SW 1271 (cell line): Measurements from ENCODE around the gene FBXL2.
"Not testable (repeated sequence)": the region's sequence is repeated elsewhere in the genome, so short reads cannot be mapped to it uniquely, and the experiment has no call there.

Source experiments
- DNase-seq, 2 experiments: peaks; one replicate each; lab custom pipeline; 2025; lab: John Stamatoyannopoulos, UW

The FBXL2 gene

DNA sequence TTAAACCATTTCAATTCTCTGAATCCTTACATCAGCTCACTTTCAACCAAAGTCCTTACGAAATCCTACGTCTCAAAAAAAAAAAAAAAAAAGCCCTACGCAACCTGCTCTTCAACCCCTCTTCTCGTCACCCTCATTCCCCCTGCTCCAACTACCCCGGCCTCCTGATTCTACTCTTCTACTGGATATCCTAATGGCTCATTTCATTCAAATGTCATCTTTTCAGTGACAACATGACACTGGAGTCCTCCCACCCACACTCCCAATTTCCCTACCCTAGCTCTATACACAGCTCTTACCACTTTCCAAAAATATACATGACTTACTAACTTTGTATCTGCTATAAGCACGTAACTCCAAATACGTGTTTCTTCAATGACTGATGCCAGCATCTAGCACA, 151.5 kb downstream of the FBXL2 start:
- no peak for DNase-seq

DNA sequence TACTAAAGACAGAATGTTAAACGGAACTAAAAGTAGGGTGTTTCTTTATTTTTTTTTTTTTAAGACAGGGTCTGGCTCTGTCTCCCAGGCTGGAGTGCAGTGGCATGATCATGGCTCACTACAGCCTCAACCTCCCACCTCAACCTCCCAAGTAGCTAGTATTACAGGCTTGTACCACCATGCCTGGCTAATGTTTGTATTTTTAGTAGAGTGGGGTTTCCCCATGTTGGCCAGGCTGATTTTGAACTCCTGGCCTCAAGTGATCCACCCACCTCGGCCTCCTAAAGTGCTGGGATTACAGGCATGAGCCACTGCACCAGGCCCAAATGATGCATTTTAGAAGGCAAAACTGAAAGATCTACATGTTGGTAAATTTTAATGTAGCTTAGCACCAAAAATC, 152.1 kb downstream of the FBXL2 start:
- DNase-seq: not testable (repeated sequence)

DNA sequence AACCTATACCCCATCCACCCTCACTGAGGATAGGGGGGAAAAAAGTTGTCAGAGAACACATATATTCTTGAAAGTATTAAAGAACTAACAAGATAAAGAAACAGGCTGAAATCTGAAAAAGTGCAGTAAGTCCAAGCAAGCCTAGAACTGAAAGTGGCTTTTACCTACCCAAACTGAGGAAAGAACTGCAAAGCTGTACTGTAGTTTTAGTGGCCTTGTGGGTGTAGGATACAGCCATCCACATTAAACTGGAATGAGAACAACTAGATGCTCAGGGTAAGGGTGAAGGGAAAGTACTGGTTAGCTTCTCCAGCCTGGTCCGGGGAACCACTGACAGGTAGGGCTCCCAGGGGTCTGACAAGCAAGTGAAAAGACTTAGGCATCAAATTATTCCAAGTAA, 152.8 kb downstream of the FBXL2 start:
- no peak for DNase-seq

DNA sequence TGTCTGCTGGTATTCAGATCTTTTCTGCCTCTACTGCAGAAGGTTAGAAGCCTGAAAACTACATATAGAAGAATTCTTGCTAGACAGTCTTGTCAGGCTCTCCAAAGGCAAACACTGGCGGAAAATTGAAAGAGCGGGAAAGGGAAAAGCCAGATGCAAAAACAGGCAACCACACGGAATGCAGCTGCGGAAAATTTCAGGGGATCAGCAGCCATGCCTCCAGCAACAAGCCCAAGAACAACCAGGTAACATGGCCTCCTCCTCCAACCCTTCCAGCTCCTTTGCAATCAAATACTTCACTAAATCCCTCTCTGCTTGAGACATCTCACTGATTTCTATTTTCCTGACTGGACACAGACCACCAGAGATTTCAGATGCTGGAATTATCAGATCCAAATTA, 153.3 kb downstream of the FBXL2 start:
- DNase-seq: no peak

DNA sequence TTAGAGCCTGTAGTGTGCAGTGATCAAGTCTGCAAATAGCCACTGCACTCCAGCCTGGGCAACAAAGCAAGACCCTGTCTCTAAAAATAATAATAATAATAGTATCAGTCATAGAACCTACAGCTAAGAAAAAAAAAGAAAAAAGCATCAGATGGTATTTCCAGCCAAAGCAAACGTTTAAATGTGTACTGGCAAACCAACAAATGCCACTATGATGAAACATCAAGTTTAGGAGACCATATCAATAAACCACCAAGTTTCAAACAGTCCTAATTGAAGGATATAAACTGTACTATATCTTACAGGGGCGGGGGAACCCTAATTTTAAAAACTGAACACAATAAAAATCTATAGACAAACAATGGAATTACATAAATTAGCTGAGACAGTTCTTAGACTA, 156.6 kb downstream of the FBXL2 start:
- DNase-seq: no peak
